Left renal pelvis (tissue), 4 donors: ENCODE results near the gene SEMG2. TPM values are rescaled to one million over a fixed set of nuclear protein-coding genes. Genes with fewer than 3 reads are reported as not detected.

ENCODE experiments used
- DNase-seq, 4 donors: peaks; one replicate each; pipeline ENCODE4 v3.0.0-alpha.2; 2013; ENCODE audit warnings: low read depth in 4 of 4, low spot score in 3 of 4
- polyA plus RNA-seq, 4 donors: library from polyadenylated mRNA; unstranded; fragments of 120-200 nt; gene quantifications; one replicate each; pipeline ENCODE4 v1.2.1, GENCODE V29; 2013; ENCODE audit not compliant: insufficient read length in 4 of 4

Gene SEMG2
- polyA plus RNA-seq, 4 donors = not detected

GRCh38 chr20:45226287-45226686 lies 5.1 kb downstream of the SEMG2 start:
- no peak for DNase-seq

DNA sequence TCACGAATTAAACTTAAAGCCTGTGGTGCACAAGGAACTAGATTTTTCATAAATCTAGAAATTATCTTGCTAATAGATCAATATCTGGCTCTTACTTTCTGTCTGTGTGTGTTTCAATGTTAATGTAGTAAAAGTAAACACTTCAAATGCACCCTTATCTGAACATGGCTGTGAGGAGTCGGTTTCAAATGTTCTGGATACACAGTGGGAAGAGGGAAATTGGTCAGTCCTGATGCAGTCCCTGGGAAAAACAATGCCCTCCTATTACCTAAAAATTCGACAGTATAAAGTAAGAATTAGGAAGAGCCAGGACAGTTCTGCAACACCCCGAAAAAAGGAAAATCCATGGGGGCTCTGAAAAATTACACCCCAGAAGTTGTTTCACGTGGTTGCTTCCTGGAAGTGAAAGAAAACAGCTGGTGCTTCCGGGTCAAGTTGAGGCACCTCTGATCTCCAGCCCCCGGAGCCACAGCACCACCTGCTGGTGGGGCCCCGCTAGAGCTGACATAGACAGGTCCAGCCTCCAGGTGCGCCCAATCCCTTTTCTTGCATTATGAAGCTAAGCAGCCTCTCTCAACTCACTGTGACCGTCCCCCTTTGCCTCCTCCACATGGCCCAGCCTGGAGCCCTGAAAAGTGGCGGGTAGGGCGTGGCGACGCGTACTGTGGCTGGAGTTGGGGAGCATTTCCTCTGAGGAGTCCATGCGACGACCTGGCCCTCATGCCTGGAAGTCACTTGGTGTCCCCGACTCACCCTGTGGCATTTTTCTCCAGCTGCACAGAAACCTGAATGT lies 8.3 kb downstream of the SEMG2 start:
- DNase-seq = no peak

- no peak for DNase-seq
Observed at GRCh38 chr20:45230631-45231030, 9.5 kb downstream of the SEMG2 start.

GRCh38 chr20:45235995-45236394 lies 14.8 kb downstream of the SEMG2 start:
- DNase-seq = no peak

GRCh38 chr20:45238139-45238538 lies 17.0 kb downstream of the SEMG2 start:
- DNase-seq = no peak

- no peak for DNase-seq
Observed at GRCh38 chr20:45246109-45246508, 24.9 kb downstream of the SEMG2 start.

- DNase-seq = no peak
Observed at GRCh38 chr20:45247865-45248264, 26.7 kb downstream of the SEMG2 start.

GRCh38 chr20:45248609-45249008 lies 27.4 kb downstream of the SEMG2 start:
- DNase-seq = no peak

GRCh38 chr20:45251884-45252560 lies 30.8 kb downstream of the SEMG2 start:
- DNase-seq = no peak

DNA sequence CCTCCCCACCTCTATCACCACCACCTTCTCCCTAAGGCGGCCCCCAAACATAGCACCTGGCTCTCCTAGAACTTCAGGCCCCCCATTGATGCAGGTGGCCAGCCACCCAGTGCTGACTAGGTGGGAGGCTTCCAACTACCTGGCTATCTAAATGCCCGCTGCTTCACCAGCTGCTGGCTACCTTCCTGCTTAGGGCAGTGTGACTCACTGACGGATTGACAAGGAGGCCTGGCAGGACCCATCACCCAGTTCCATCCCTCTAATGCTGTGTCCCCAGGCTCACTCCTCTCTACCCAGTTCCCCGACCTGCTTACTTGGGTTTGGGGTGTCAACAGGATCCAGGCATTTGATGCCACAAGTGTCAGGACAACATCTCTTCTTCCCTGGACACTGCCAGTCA lies 32.1 kb downstream of the SEMG2 start:
- no peak for DNase-seq

DNA sequence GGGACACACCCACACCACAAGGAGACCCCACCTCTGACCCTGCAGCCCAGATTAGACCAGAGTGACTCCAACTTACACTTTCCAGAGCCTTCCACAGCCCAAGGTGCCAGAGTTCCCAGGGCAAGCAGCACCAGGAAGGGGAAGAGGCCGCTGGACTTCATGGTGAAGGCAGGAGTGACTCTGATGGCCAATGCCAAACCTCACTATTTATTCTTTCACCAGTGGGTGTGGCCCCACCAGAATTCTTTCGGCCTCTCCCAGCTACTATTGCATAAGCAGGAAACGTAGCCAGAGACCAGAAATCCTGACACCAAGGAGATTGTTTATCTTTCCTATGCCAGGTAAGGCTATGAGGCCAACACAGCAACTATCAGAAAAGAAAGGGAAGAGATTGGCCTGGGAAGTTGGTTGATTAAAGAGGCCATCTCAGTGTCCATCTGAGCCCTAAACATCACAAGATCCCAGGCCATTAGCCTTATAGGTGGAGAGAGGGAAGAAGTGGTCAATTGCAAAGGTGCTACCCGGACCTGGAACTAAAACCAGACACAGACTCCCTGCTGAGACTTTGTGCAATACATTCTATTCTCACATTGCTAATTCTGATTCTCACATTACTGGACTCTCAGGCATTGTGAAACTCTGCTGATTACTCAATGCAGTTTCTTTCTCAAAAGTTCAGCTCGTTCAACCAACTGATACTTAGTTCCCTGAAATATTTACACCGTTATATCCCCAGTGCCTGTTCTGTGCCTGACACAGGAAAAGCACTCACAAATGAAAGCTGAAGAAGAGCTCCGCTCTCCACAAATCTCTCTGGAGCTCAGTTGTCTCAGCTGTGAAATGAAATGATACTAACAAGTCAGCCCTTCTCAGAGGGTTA lies 33.5 kb downstream of the SEMG2 start, which contains the start of gene SLPI:
Gene SLPI (minus strand): TSS at position 182 of the 880 bp plus-strand sequence. CDS start 21 bp downstream, at position 161.
- no peak for DNase-seq

DNA sequence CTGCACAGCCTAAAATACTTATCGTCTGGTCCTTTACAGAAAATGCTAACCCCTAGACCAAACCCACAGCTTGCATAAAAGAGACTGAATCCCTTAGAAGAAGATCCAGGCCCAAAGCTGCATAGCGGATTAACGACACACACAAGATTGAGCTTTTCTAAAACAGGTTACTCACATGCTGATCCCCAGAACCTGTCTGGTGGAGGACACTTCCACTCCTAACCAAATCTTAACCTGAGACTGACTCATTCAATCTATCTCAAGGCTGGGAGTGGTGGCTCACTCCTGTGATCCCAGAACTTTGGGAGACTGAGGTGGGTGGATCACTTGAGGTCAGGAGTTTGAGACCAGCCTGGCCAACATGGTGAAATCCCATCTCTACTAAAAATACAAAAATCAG lies 36.0 kb downstream of the SEMG2 start:
- DNase-seq = no peak

GRCh38 chr20:45257711-45258110 lies 36.5 kb downstream of the SEMG2 start:
- no peak for DNase-seq

DNA sequence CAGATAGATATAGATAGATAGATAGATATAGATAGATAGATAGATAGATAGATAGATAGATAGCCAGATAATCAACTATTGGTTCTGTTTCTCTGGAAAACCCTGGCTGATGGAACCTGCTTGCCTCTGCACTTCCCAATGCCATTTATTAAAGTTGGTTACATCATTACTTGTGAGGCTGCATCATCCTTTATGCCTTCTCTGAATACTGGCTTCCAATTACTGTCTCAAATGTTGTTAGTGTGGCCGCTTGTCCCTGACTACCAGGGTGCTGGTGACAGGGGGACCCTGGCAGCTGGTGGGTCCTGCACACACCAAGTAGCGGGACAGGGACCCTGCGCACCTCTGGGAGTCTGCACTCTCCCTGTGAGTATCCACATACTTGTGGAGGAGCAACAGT lies 37.1 kb downstream of the SEMG2 start:
- no peak for DNase-seq

DNA sequence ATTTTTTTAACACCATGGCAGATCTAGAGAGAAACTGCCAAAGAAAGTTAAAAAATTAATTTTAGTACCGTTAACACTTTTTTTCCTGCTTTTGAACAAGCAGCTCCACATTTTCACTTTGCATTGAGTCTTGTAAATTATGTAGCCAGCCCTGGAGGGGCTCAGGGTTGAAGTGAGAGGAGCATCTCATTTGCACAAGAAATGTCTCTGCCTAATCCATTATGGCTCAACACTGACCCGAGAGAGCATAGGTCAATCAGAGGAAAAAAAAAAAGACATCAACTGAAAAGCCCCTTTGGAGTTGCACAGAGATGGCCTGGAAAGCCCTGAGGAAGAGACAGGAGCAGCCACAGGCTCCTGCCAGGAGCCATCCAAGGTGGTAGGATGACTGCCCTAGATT lies 37.5 kb downstream of the SEMG2 start:
- DNase-seq = no peak

GRCh38 chr20:45263556-45264266 lies 42.5 kb downstream of the SEMG2 start:
- no peak for DNase-seq

GRCh38 chr20:45266977-45267376 lies 45.8 kb downstream of the SEMG2 start:
- peak in 3 of 4 donors; percentile 8 to 29 (median 18) for DNase-seq

GRCh38 chr20:45268531-45268930 lies 47.4 kb downstream of the SEMG2 start:
- DNase-seq = no peak

GRCh38 chr20:45269056-45269455 lies 47.9 kb downstream of the SEMG2 start:
- no peak for DNase-seq

DNA sequence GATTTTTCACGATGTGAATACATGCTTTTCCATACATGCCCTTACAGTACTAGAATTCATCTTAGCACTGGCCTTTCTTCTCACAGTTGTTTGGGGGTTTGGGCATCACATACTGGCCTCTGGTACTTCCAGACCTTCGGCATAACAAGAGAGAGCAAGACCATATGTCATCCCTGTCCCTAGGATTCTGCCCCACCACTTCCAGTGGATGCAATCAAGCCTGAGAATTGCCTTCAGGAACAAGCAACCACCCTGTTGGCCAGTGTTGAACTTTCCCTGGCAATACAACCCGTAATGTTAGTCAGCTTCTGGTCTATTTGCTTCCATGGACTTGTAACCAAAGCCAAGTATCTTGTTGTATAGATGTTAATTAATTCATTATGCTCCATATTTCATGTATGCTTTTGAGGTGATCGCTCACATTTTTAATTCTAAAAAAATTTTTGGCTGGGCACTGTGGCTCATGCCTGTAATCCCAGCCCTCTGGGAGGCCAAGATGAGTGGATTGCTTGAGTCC lies 48.6 kb downstream of the SEMG2 start:
- no peak for DNase-seq
